HepG2 (cell line): ENCODE results near the gene PKD1L1. TPM values are rescaled to one million over a fixed set of nuclear protein-coding genes. Genes with fewer than 3 reads are reported as not detected.

Source experiments
- BHLHE40 ChIP-seq: IDR thresholded peaks from 2 replicates; pipeline ENCODE4 v1.6.1; 2011; ENCODE audit warnings: low read length, improper control_type of control experiment
- DNMT3B ChIP-seq: conservative IDR thresholded peaks from 2 replicates; pipeline ENCODE4 v1.6.1; 2016; ENCODE audit warnings: missing biosample characterization, control low read depth
- FOXO4 ChIP-seq: sonication (generic); formaldehyde crosslinking; conservative IDR thresholded peaks from 2 replicates; pipeline ENCODE4 v1.8.1; 2023; ENCODE audit warnings: missing genetic modification reagents
- HOXA3 ChIP-seq: sonication (generic); formaldehyde crosslinking; IDR thresholded peaks from 2 replicates; pipeline ENCODE4 v1.5.0; 2020; ENCODE audit warnings: missing genetic modification reagents
- HOXA7 ChIP-seq: sonication (generic); formaldehyde crosslinking; IDR thresholded peaks from 2 replicates; pipeline ENCODE4 v1.8.1; 2022; ENCODE audit warnings: mild to moderate bottlenecking, missing genetic modification reagents, moderate library complexity
- MEIS1 ChIP-seq: sonication (generic); formaldehyde crosslinking; IDR thresholded peaks from 2 replicates; pipeline ENCODE4 v1.9.0; 2021; ENCODE audit warnings: mild to moderate bottlenecking, missing genetic modification reagents, moderate library complexity, borderline replicate concordance
- MLLT10 ChIP-seq: sonication (generic); formaldehyde crosslinking; IDR thresholded peaks from 2 replicates; pipeline ENCODE4 v1.4.0; 2020; ENCODE audit warnings: missing genetic modification reagents
- ZNF44 ChIP-seq: sonication (generic); formaldehyde crosslinking; IDR thresholded peaks from 2 replicates; pipeline ENCODE4 v1.5.1; 2020; ENCODE audit warnings: mild to moderate bottlenecking, missing genetic modification reagents
- ZSCAN30 ChIP-seq: sonication (generic); formaldehyde crosslinking; IDR thresholded peaks from 2 replicates; pipeline ENCODE4 v1.5.0; 2020; ENCODE audit warnings: mild to moderate bottlenecking, missing genetic modification reagents
- polyA plus RNA-seq, 8 experiments: library from polyadenylated mRNA; depleted of rRNA in 3 of 8; stranded (reverse) in 7 of 8; unstranded in 1 of 8; fragments of >200 nt; fragmentation: Illumina TruSeq in 4 of 8; extraction: Trizol in 4 of 8; gene quantifications; 2 replicates each; pipeline versions ENCODE4 v1.2.1 to v1.2.3, GENCODE V29; 2011 to 2016; ENCODE audit warnings: low read depth in 4 of 8, missing spikeins in 1 of 8, mixed read lengths in 1 of 8; ENCODE audit not compliant: insufficient read depth in 1 of 8
- total RNA-seq, 5 experiments: library from RNA; depleted of rRNA; stranded (reverse); fragments of >200 nt; fragmentation: Illumina TruSeq; extraction: Trizol; gene quantifications; 2 replicates each; pipeline ENCODE4 v1.2.3, GENCODE V29; 2016; ENCODE audit warnings: low read depth in 1 of 5
- TF ChIP-seq, protein P1 (sequence below): IDR thresholded peaks from 2 replicates; pipeline ENCODE4 v1.6.1; 2012; ENCODE audit warnings: low read length, improper control_type of control experiment
- TF ChIP-seq, protein P2 (sequence below): sonication (generic); formaldehyde crosslinking; conservative IDR thresholded peaks from 2 replicates; pipeline ENCODE4 v1.4.0; 2020; ENCODE audit warnings: missing genetic modification reagents
- TF ChIP-seq, protein P3 (sequence below): sonication (generic); formaldehyde crosslinking; IDR thresholded peaks from 2 replicates; pipeline ENCODE4 v1.9.0; 2021; ENCODE audit warnings: missing genetic modification reagents, borderline replicate concordance
- TF ChIP-seq, protein P4 (sequence below): sonication (generic); formaldehyde crosslinking; IDR thresholded peaks from 2 replicates; pipeline ENCODE4 v1.4.0; 2020; ENCODE audit warnings: missing genetic modification reagents
- TF ChIP-seq, protein P5 (sequence below): sonication (generic); formaldehyde crosslinking; conservative IDR thresholded peaks from 2 replicates; pipeline ENCODE4 v1.8.0; 2022; ENCODE audit warnings: low read depth, missing genetic modification reagents

Gene PKD1L1
- total and polyA plus RNA-seq, 2 of the 13 experiments (the other 11 are each of a cell fraction or from before 2014, with no cell fraction given), result 0.01 TPM; not detected in 1

DNA sequence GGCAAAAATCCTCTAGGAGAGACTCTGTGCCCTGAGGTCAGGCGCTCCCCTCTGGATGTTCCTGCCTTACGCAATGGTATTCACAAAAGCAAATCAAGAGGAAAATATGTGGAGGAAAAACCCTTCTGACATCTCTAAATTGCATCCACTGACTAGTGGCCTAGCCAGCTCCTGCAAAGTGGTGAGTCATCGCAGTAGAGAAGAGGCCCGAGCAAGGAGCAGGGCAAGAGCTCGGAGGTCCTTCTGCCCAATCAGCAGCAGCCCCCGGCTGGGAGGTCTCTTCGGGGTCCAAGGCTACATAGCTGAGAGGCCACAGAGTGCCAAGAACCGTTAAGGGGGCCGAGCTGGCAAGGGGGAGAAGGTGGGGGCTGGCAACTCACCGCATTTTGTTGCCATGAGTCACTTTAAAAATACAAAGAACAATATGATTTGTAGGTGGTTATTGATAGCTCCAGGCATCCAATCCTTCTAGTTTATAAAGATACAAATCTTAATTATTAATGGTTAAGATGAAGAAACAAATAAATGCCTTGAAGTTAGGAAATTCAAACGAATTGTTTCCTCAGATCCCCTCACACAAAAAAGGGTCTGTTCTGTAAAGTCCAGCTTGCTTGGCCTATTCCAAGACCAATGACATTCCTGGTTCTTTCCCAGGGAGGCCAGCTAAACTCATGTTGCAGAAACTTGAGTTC is 161.6 kb downstream of the PKD1L1 start (continued):
- TF ChIP-seq, protein P1, sequence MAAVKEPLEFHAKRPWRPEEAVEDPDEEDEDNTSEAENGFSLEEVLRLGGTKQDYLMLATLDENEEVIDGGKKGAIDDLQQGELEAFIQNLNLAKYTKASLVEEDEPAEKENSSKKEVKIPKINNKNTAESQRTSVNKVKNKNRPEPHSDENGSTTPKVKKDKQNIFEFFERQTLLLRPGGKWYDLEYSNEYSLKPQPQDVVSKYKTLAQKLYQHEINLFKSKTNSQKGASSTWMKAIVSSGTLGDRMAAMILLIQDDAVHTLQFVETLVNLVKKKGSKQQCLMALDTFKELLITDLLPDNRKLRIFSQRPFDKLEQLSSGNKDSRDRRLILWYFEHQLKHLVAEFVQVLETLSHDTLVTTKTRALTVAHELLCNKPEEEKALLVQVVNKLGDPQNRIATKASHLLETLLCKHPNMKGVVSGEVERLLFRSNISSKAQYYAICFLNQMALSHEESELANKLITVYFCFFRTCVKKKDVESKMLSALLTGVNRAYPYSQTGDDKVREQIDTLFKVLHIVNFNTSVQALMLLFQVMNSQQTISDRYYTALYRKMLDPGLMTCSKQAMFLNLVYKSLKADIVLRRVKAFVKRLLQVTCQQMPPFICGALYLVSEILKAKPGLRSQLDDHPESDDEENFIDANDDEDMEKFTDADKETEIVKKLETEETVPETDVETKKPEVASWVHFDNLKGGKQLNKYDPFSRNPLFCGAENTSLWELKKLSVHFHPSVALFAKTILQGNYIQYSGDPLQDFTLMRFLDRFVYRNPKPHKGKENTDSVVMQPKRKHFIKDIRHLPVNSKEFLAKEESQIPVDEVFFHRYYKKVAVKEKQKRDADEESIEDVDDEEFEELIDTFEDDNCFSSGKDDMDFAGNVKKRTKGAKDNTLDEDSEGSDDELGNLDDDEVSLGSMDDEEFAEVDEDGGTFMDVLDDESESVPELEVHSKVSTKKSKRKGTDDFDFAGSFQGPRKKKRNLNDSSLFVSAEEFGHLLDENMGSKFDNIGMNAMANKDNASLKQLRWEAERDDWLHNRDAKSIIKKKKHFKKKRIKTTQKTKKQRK, result no peak
- TF ChIP-seq, protein P2, sequence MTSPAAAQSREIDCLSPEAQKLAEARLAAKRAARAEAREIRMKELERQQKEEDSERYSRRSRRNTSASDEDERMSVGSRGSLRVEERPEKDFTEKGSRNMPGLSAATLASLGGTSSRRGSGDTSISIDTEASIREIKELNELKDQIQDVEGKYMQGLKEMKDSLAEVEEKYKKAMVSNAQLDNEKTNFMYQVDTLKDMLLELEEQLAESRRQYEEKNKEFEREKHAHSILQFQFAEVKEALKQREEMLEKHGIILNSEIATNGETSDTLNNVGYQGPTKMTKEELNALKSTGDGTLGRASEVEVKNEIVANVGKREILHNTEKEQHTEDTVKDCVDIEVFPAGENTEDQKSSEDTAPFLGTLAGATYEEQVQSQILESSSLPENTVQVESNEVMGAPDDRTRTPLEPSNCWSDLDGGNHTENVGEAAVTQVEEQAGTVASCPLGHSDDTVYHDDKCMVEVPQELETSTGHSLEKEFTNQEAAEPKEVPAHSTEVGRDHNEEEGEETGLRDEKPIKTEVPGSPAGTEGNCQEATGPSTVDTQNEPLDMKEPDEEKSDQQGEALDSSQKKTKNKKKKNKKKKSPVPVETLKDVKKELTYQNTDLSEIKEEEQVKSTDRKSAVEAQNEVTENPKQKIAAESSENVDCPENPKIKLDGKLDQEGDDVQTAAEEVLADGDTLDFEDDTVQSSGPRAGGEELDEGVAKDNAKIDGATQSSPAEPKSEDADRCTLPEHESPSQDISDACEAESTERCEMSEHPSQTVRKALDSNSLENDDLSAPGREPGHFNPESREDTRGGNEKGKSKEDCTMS (CRISPR knock-in tag), result no peak
- TF ChIP-seq, protein P3, sequence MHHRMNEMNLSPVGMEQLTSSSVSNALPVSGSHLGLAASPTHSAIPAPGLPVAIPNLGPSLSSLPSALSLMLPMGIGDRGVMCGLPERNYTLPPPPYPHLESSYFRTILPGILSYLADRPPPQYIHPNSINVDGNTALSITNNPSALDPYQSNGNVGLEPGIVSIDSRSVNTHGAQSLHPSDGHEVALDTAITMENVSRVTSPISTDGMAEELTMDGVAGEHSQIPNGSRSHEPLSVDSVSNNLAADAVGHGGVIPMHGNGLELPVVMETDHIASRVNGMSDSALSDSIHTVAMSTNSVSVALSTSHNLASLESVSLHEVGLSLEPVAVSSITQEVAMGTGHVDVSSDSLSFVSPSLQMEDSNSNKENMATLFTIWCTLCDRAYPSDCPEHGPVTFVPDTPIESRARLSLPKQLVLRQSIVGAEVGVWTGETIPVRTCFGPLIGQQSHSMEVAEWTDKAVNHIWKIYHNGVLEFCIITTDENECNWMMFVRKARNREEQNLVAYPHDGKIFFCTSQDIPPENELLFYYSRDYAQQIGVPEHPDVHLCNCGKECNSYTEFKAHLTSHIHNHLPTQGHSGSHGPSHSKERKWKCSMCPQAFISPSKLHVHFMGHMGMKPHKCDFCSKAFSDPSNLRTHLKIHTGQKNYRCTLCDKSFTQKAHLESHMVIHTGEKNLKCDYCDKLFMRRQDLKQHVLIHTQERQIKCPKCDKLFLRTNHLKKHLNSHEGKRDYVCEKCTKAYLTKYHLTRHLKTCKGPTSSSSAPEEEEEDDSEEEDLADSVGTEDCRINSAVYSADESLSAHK (CRISPR knock-in tag), result no peak
- TF ChIP-seq ZSCAN30 (CRISPR knock-in tag) (no peak), BHLHE40 (no peak), MEIS1 (CRISPR knock-in tag) (0 out of 2 replicates have a peak, but pooled peaks have one; percentile 66), DNMT3B (no peak), ZNF44 (no peak), HOXA3 (peak; percentile 65; the same call in 1 of the 2 replicates), FOXO4 (CRISPR knock-in tag) (no peak), MLLT10 (CRISPR knock-in tag) (no peak), HOXA7 (CRISPR knock-in tag) (no peak)
- TF ChIP-seq, protein P4, sequence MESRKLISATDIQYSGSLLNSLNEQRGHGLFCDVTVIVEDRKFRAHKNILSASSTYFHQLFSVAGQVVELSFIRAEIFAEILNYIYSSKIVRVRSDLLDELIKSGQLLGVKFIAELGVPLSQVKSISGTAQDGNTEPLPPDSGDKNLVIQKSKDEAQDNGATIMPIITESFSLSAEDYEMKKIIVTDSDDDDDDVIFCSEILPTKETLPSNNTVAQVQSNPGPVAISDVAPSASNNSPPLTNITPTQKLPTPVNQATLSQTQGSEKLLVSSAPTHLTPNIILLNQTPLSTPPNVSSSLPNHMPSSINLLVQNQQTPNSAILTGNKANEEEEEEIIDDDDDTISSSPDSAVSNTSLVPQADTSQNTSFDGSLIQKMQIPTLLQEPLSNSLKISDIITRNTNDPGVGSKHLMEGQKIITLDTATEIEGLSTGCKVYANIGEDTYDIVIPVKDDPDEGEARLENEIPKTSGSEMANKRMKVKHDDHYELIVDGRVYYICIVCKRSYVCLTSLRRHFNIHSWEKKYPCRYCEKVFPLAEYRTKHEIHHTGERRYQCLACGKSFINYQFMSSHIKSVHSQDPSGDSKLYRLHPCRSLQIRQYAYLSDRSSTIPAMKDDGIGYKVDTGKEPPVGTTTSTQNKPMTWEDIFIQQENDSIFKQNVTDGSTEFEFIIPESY (CRISPR knock-in tag), result no peak; the same call in 1 of the 2 replicates
- TF ChIP-seq, protein P5, sequence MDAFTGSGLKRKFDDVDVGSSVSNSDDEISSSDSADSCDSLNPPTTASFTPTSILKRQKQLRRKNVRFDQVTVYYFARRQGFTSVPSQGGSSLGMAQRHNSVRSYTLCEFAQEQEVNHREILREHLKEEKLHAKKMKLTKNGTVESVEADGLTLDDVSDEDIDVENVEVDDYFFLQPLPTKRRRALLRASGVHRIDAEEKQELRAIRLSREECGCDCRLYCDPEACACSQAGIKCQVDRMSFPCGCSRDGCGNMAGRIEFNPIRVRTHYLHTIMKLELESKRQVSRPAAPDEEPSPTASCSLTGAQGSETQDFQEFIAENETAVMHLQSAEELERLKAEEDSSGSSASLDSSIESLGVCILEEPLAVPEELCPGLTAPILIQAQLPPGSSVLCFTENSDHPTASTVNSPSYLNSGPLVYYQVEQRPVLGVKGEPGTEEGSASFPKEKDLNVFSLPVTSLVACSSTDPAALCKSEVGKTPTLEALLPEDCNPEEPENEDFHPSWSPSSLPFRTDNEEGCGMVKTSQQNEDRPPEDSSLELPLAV (CRISPR knock-in tag), result no peak
